HG02623 (cell line): ENCODE results near the gene JUP.

ENCODE experiments used
- ATAC-seq: cut with Tn5 transposase; IDR thresholded peaks from one replicate; pipeline ENCODE4 v1.9.1; 2021; ENCODE audit warnings: moderate library complexity; ENCODE audit not compliant: unreplicated experiment

Gene JUP

GRCh38 chr17:41724476-41725050, 61.9 kb downstream of the JUP start:
- ATAC-seq: no peak

- no peak for ATAC-seq
These were observed 62.6 kb downstream of the JUP start for GRCh38 chr17:41723801-41724475.

- ATAC-seq: no peak
These were observed 64.3 kb downstream of the JUP start for GRCh38 chr17:41722231-41722630.

GRCh38 chr17:41718287-41718645, 68.2 kb downstream of the JUP start:
- no peak for ATAC-seq

- ATAC-seq: no peak
These were observed 68.9 kb downstream of the JUP start for GRCh38 chr17:41717408-41718286.

- ATAC-seq: no peak
These were observed 74.7 kb downstream of the JUP start, which contains the start of gene GAST for GRCh38 chr17:41711669-41712400. TSS of gene GAST (plus strand) at chr17:41712331. CDS start at chr17:41715437, 3,106 bp downstream.

- no peak for ATAC-seq
These were observed 75.9 kb downstream of the JUP start for GRCh38 chr17:41710472-41711090.

- ATAC-seq: no peak
These were observed 78.5 kb downstream of the JUP start for GRCh38 chr17:41707803-41708669.

- no peak for ATAC-seq
These were observed 81.1 kb downstream of the JUP start for GRCh38 chr17:41705271-41705991.
